Measurements from ENCODE around the gene BMPR1B. TPM values are rescaled to one million over a fixed set of nuclear protein-coding genes. Genes with fewer than 3 reads are reported as not detected.

BMPR1B gene
- total and polyA plus RNA-seq, 10 donors = 0.12 to 2.4 (median 1.2) TPM

- H3K4me1 ChIP-seq = no peaks in the 10 kb centered on the region
- no peaks in the 10 kb centered on the region for H3K36me3 ChIP-seq
- no peaks in the 10 kb centered on the region for H3K9me3 ChIP-seq
- H3K4me3 ChIP-seq = no peak overlapping the region
- TF ChIP-seq, protein P1, sequence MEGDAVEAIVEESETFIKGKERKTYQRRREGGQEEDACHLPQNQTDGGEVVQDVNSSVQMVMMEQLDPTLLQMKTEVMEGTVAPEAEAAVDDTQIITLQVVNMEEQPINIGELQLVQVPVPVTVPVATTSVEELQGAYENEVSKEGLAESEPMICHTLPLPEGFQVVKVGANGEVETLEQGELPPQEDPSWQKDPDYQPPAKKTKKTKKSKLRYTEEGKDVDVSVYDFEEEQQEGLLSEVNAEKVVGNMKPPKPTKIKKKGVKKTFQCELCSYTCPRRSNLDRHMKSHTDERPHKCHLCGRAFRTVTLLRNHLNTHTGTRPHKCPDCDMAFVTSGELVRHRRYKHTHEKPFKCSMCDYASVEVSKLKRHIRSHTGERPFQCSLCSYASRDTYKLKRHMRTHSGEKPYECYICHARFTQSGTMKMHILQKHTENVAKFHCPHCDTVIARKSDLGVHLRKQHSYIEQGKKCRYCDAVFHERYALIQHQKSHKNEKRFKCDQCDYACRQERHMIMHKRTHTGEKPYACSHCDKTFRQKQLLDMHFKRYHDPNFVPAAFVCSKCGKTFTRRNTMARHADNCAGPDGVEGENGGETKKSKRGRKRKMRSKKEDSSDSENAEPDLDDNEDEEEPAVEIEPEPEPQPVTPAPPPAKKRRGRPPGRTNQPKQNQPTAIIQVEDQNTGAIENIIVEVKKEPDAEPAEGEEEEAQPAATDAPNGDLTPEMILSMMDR (IDR thresholded peaks at IDR 0.05 in 8 of 11, conservative IDR thresholded peaks at IDR 0.05 in 3 of 11) = no peak
- TF ChIP-seq POLR2A (IDR thresholded peaks at IDR 0.05) (no peak), POLR2AphosphoS5 (IDR thresholded peaks at IDR 0.05) (no peak)
- intact Hi-C loops (cut with DNase I; ENCODE audit: low total_unique reads) = no loop called here
- no peaks in the 10 kb centered on the region for H3K27me3 ChIP-seq (replicated peaks in 1 of 7)
- H3K27ac ChIP-seq = no peak overlapping the region
- 75 to 89% (median 77%) methylated on average over 6 of the region's 6 CpGs for WGBS, 5 donors
- no peak for DNase-seq
Observed at GRCh38 chr4:95197353-95197752, 439.6 kb downstream of the BMPR1B start.

DNA sequence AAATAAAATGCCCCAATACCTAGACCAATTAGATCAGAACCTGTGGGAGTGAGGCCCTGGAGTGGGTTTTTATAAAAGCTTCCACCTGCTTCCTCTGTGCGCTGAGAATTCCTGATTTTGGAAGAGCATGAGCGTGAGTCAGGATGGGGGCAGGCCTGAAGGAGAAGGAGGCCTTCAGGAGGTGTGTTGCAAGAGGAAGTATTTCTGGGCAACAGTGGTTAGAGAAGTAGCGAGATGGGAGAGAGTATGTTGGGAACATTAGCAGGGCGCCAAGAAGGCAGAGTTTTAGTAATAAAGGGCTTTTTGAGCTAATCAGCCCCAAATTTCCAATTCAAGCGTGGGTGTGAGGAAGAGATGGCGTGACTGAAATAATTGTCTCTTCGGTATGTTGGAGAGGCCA is 441.2 kb downstream of the BMPR1B start:
- Histone ChIP-seq H3K4me3 (no peak overlapping the region), H3K27ac (no peak overlapping the region), H3K36me3 (no peaks in the 10 kb centered on the region), H3K4me1 (no peaks in the 10 kb centered on the region), H3K27me3 (replicated peaks in 1 of 7) (no peaks in the 10 kb centered on the region), H3K9me3 (no peaks in the 10 kb centered on the region)
- intact Hi-C loops (cut with DNase I; ENCODE audit: low total_unique reads) = no loop called here
- WGBS, 5 donors = 61 to 88% (median 80%) methylated on average over 7 of the region's 7 CpGs
- no peak for DNase-seq
- no peak for TF ChIP-seq POLR2A (IDR thresholded peaks at IDR 0.05)
- TF ChIP-seq, protein P1 (IDR thresholded peaks at IDR 0.05 in 8 of 11, conservative IDR thresholded peaks at IDR 0.05 in 3 of 11) = no peak
- TF ChIP-seq POLR2AphosphoS5 (IDR thresholded peaks at IDR 0.05) = no peak

- intact Hi-C loops (cut with DNase I; ENCODE audit: low total_unique reads) = no loop called here
- DNase-seq = no peak
- H3K9me3 ChIP-seq = no peaks in the 10 kb centered on the region
- H3K36me3 ChIP-seq = no peaks in the 10 kb centered on the region
- H3K4me1 ChIP-seq = no peaks in the 10 kb centered on the region
- no peaks in the 10 kb centered on the region for H3K27me3 ChIP-seq (replicated peaks in 1 of 7)
- no peak overlapping the region for H3K27ac ChIP-seq
- no peak overlapping the region for H3K4me3 ChIP-seq
- no peak for TF ChIP-seq POLR2AphosphoS5 (IDR thresholded peaks at IDR 0.05)
- TF ChIP-seq, protein P1 (IDR thresholded peaks at IDR 0.05 in 8 of 11, conservative IDR thresholded peaks at IDR 0.05 in 3 of 11) = no peak
- TF ChIP-seq POLR2A (IDR thresholded peaks at IDR 0.05) = no peak
- 77 to 92% (median 84%) methylated on average over 8 of the region's 8 CpGs for WGBS, 5 donors
Observed at GRCh38 chr4:95204267-95204844, 446.6 kb downstream of the BMPR1B start.

DNA sequence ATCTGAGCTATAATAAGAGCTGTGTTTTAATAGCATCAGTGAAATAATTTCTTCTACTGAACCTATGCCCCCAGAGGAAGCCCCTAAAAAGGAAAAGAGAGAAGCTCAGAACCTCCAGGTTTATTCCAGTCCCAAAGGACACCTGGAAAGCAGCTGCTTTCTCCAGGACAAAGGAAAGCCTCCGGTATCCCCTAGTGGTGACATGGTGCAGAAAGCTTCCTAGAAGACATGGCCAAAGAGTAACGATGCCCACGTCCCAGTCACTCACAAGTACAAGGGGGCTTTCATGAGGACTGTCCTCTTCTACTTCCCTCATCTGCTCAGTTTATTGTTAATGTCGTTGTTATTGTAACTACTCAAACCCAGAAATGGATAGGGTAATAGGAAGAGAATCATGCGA is 447.1 kb downstream of the BMPR1B start:
- Histone ChIP-seq H3K36me3 (no peaks in the 10 kb centered on the region), H3K9me3 (no peaks in the 10 kb centered on the region), H3K27me3 (replicated peaks in 1 of 7) (no peaks in the 10 kb centered on the region), H3K4me1 (no peaks in the 10 kb centered on the region), H3K4me3 (no peak overlapping the region), H3K27ac (no peak overlapping the region)
- intact Hi-C loops (cut with DNase I; ENCODE audit: low total_unique reads) = no loop called here
- WGBS, 5 donors = 46 to 78% (median 54%) methylated on average over 5 of the region's 5 CpGs
- TF ChIP-seq POLR2AphosphoS5 (IDR thresholded peaks at IDR 0.05) = no peak
- TF ChIP-seq POLR2A (IDR thresholded peaks at IDR 0.05) = no peak
- TF ChIP-seq, protein P1 (IDR thresholded peaks at IDR 0.05 in 8 of 11, conservative IDR thresholded peaks at IDR 0.05 in 3 of 11) = no peak
- no peak for DNase-seq
